Measurements from ENCODE around the gene GSN.

Gene GSN

GRCh38 chr9:121326130-121326838 is 58.3 kb downstream of the GSN start:
- DNase-seq: no peak

GRCh38 chr9:121326901-121327613 is 59.1 kb downstream of the GSN start:
- DNase-seq: no peak

- no peak for DNase-seq
Measured at GRCh38 chr9:121328476-121328875, 60.5 kb downstream of the GSN start.

- DNase-seq: no peak
Measured at GRCh38 chr9:121328876-121329681, 61.1 kb downstream of the GSN start.

GRCh38 chr9:121331549-121331948 is 63.6 kb downstream of the GSN start:
- DNase-seq: no peak

- no peak for DNase-seq
Measured at GRCh38 chr9:121331992-121332685, 64.2 kb downstream of the GSN start.

GRCh38 chr9:121333950-121334773 is 66.2 kb downstream of the GSN start:
- no peak for DNase-seq

- DNase-seq: no peak
Measured at GRCh38 chr9:121336665-121337064, 68.7 kb downstream of the GSN start.

- no peak for DNase-seq
Measured at GRCh38 chr9:121339437-121339836, 71.5 kb downstream of the GSN start.

GRCh38 chr9:121340676-121341392 is 72.9 kb downstream of the GSN start:
- DNase-seq: no peak

GRCh38 chr9:121344184-121344583 is 76.2 kb downstream of the GSN start:
- no peak for DNase-seq

- DNase-seq: no peak
Measured at GRCh38 chr9:121345070-121345469, 77.1 kb downstream of the GSN start.

- no peak for DNase-seq
Measured at GRCh38 chr9:121348221-121348620, 80.3 kb downstream of the GSN start.

- no peak for DNase-seq
Measured at GRCh38 chr9:121349009-121349408, 81.0 kb downstream of the GSN start.

- DNase-seq: no peak
Measured at GRCh38 chr9:121350036-121350435, 82.1 kb downstream of the GSN start.

- DNase-seq: no peak
Measured at GRCh38 chr9:121350993-121351561, 83.1 kb downstream of the GSN start.

GRCh38 chr9:121353241-121354061 is 85.5 kb downstream of the GSN start:
- peak in 1 of 4 experiments; percentile 4 for DNase-seq

GRCh38 chr9:121354141-121354540 is 86.2 kb downstream of the GSN start:
- DNase-seq: no peak

- no peak for DNase-seq
Measured at GRCh38 chr9:121354762-121355161, 86.8 kb downstream of the GSN start.

- DNase-seq: no peak
Measured at GRCh38 chr9:121357011-121357410, 89.0 kb downstream of the GSN start.
